Stimulated activated CD4-positive, alpha-beta T cell treated with anti-CD3 and anti-CD28 coated beads, TNF-alpha, amount 100 ng/mL, for 1 hour (primary cell): ENCODE results near the gene PTPN13.

Experiments used
- DNase-seq, 3 donors: peaks; one replicate each; pipeline ENCODE4 v3.0.0-alpha.2; 2020; ENCODE audit warnings: low read depth in 3 of 3, low spot score in 1 of 3

Gene PTPN13

GRCh38 chr4:86586626-86587380 is 7.3 kb upstream of the PTPN13 start:
- DNase-seq, result no peak

GRCh38 chr4:86587381-86588140 is 6.6 kb upstream of the PTPN13 start:
- no peak for DNase-seq

GRCh38 chr4:86592553-86593249 is 1.4 kb upstream of the PTPN13 start:
- no peak for DNase-seq

- DNase-seq, result peak in 1 of 3 donors; percentile 4
Observed at GRCh38 chr4:86594559-86595425, 677 bp downstream of the PTPN13 start.

- DNase-seq, result no peak
Observed at GRCh38 chr4:86595426-86595805, 1.3 kb downstream of the PTPN13 start.

- DNase-seq, result no peak
Observed at GRCh38 chr4:86596807-86597206, 2.7 kb downstream of the PTPN13 start.

GRCh38 chr4:86600007-86600653 is 6.0 kb downstream of the PTPN13 start:
- no peak for DNase-seq

GRCh38 chr4:86603311-86603885 is 9.3 kb downstream of the PTPN13 start:
- no peak for DNase-seq

- DNase-seq, result no peak
Observed at GRCh38 chr4:86606809-86607208, 12.7 kb downstream of the PTPN13 start.

GRCh38 chr4:86608757-86609375 is 14.8 kb downstream of the PTPN13 start:
- no peak for DNase-seq

- DNase-seq, result no peak
Observed at GRCh38 chr4:86611757-86612156, 17.6 kb downstream of the PTPN13 start.

GRCh38 chr4:86613734-86614133 is 19.6 kb downstream of the PTPN13 start:
- no peak for DNase-seq

GRCh38 chr4:86614865-86615264 is 20.8 kb downstream of the PTPN13 start:
- no peak for DNase-seq

GRCh38 chr4:86615501-86615900 is 21.4 kb downstream of the PTPN13 start:
- DNase-seq, result no peak

- no peak for DNase-seq
Observed at GRCh38 chr4:86619656-86620055, 25.5 kb downstream of the PTPN13 start.

- no peak for DNase-seq
Observed at GRCh38 chr4:86621435-86621834, 27.3 kb downstream of the PTPN13 start.

GRCh38 chr4:86626066-86626465 is 32.0 kb downstream of the PTPN13 start:
- no peak for DNase-seq

- DNase-seq, result no peak
Observed at GRCh38 chr4:86627462-86628135, 33.5 kb downstream of the PTPN13 start.

- no peak for DNase-seq
Observed at GRCh38 chr4:86630629-86631028, 36.5 kb downstream of the PTPN13 start.
